KOPT-K1 (cell line): ENCODE results near the gene FBXL13.
"Not testable (repeated sequence)": the region's sequence is repeated elsewhere in the genome, so short reads cannot be mapped to it uniquely, and the experiment has no call there.

Experiments used
- H3K27ac ChIP-seq: fragments of 200-600 bp; sonication (generic); 2 replicates; pipeline ENCODE4 v1.5.1; 2016; ENCODE audit warnings: antibody characterized with exemption, mild to moderate bottlenecking, low read depth, low read length; ENCODE audit not compliant: poor library complexity, severe bottlenecking
- H3K36me3 ChIP-seq: fragments of 200-600 bp; sonication (generic); 2 replicates; pipeline ENCODE4 v1.5.1; 2017; ENCODE audit warnings: antibody characterized with exemption, mild to moderate bottlenecking, low read length, moderate library complexity; ENCODE audit not compliant: insufficient read depth
- H3K9me3 ChIP-seq: fragments of 200-600 bp; sonication (generic); 2 replicates; pipeline ENCODE4 v1.5.1; 2017; ENCODE audit warnings: antibody characterized with exemption, low read length, mild to moderate bottlenecking; ENCODE audit not compliant: insufficient read depth, poor library complexity, severe bottlenecking

FBXL13 gene

DNA sequence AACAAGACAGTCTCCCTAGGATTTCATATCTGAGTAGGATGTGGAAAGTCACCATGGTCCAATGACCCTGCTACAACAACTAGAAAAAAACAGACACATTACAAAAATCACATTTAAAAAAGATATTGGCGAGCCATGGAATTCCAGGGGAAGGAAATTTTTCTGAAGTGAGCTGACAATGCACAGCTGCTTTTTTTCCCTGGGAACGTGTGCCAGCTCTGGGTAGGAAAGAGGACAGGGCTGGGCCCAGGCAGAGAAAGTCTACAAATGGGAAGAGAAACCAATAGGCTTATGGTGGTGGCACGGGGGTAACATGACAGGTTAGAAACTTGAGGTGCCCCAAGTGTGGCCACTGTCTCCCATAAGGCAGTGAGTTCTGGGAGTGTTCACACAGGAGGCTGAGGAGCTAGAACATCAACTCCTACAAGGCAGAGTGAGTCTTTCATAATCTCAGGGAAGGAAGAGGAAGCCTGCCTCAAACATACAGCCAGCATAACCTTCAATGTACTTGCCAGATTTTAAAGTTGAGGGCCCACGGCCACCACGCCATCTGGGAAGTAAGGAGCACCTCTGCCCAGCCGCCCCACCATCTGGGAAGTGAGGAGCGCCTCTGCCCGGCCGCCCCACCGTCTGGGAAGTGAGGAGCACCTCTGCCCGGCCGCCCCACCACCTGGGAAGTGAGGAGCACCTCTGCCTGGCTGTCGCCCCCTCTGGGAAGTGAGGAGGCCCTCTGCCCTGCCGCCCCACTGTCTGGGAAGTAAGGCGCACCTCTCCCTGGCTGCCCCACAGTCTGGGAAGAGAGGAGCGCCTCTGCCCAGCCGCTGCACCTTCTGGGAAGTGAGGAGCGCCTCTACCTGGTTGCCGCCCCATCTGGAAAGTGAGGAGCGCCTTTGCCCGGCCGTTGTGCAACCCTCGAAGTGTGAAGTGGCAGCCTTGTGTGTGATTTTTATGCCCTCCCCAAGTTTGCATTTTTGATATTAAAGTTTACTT lies 5.9 kb downstream of the FBXL13 start:
- Histone ChIP-seq H3K36me3 (no peaks in the 10 kb centered on the region), H3K9me3 (peaks cover 4% of the 10 kb centered on the region), H3K27ac (no peak overlapping the region)

DNA sequence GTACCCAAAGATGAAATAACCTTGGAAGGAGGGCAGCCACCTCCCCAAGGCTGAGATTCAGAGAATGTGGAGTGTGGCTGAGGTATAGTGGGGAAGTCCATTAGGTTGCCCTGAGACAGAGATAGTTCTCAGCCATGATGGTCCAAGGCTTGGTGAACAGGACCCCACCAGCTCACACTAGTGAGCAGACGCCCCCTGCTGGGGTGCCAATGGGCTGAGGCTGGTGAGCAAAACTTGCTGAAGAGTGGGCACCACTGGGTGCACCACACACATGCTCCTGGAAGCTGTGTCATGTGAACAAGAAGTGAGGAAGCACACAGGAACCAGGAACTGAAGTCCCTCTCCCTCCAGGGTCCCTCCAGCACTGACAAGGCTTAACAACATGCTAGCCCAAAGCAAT lies 8.9 kb downstream of the FBXL13 start:
- Histone ChIP-seq H3K9me3 (peaks cover 4% of the 10 kb centered on the region), H3K36me3 (no peaks in the 10 kb centered on the region), H3K27ac (no peak overlapping the region)

DNA sequence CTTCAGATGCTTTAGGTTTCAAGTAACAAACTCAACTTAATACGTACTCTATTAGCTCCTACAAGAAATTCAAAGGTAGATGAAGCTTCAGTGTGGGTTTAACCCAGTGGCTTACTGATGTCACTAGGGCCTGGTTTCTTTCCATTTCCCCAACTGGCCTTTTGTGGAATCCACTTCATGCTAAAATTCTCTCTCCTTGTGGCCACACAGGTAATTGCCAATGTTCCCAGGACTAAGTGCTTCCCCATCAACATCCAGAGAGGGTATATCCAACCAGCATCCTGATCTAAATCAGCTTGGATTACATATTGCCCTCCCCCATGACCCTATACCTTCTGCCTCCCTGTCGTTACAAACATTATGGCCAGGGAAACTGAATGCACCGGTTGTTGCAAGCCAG lies 10.7 kb downstream of the FBXL13 start:
- H3K36me3 ChIP-seq, result no peaks in the 10 kb centered on the region
- H3K27ac ChIP-seq, result no peak overlapping the region

DNA sequence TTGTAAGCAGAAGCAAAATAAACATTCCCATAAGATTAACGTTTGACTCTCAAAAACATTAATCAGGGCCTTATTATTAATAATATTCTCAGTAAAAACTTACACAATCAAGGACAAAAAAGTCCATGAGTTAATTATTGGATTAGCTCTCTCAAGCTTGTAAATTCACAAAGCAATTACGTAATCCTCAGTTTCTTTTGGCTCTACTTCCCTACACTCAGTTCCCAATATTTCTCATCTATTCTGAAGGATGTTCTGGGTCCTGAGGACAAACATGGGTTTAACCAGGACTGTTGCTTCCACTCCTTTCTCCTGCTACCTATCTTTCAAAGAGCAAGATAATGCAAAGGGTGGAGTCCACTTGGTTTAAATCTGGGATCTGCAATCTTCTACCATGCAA lies 15.1 kb downstream of the FBXL13 start:
- H3K27ac ChIP-seq, result no peak overlapping the region
- no peaks in the 10 kb centered on the region for H3K9me3 ChIP-seq
- no peaks in the 10 kb centered on the region for H3K36me3 ChIP-seq

More for the DNA sequence above, 10.7 kb downstream of the FBXL13 start:
- H3K9me3 ChIP-seq, result peaks cover 2% of the 10 kb centered on the region

- H3K27ac ChIP-seq, result no peak overlapping the region
- no peaks in the 10 kb centered on the region for H3K9me3 ChIP-seq
- H3K36me3 ChIP-seq, result no peaks in the 10 kb centered on the region
Measured at GRCh38 chr7:103058122-103058521, 16.5 kb downstream of the FBXL13 start.

DNA sequence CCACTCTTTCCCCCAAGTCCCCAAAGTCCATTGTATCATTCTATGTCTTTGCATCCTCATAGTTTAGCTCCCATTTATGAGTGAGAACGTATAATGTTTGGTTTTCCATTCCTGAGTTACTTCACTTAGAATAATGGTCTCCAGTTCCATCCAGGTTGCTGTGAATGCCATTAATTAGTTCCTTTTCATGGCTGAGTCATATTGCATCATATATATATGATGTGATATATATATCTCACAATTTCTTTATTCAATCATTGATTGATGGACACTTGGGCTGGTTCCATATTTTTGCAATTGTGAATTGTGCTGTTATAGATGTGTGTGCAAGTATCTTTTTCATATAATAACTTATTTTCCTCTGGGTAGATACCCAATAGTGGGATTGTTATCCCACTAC lies 18.6 kb downstream of the FBXL13 start:
- H3K9me3 ChIP-seq, H3K36me3 ChIP-seq, H3K27ac ChIP-seq: not testable (repeated sequence)

DNA sequence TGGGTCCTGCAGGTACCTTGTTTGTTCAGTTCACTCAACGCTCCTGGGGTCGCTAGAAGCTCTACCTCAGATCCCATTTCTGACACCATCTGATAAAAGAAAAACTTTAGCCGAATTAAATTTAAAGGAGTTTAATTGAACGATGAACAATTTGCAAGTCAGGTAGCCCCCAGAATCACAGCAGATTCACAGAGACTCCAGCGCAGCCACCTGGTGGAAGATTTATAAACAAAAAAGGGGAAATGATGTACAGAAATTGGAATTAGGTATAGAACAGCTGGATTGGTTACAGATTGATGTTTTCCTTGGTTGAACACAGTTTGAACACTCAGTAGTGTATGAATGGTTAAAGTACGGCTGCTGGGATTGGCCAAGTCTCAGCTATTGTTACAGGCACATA lies 23.1 kb downstream of the FBXL13 start:
- no peaks in the 10 kb centered on the region; the same call in 1 of the 2 replicates for H3K36me3 ChIP-seq
- H3K27ac ChIP-seq, result no peak overlapping the region
- H3K9me3 ChIP-seq, result peaks cover 29% of the 10 kb centered on the region

GRCh38 chr7:103048833-103049232 lies 25.8 kb downstream of the FBXL13 start:
- Histone ChIP-seq H3K9me3 (peaks cover 29% of the 10 kb centered on the region), H3K27ac (no peak overlapping the region), H3K36me3 (no peaks in the 10 kb centered on the region; the same call in 1 of the 2 replicates)

DNA sequence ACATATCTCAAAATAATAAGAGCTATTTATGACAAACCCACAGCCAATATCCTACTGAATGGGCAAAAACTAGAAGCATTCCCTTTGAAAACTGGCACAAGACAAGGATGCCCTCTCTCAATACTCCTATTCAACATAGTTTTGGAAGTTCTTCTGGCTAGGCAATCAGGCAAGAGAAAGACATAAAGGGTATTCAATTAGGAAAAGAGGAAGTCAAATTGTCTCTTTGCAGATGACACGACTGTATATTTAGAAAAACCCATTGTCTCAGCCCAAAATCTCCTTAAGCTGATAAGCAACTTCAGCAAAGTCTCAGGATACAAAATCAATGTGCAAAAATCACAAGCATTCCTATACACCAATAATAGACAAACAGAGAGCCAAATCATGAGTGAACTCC lies 32.8 kb downstream of the FBXL13 start:
- H3K36me3 ChIP-seq, H3K27ac ChIP-seq, H3K9me3 ChIP-seq: not testable (repeated sequence)

DNA sequence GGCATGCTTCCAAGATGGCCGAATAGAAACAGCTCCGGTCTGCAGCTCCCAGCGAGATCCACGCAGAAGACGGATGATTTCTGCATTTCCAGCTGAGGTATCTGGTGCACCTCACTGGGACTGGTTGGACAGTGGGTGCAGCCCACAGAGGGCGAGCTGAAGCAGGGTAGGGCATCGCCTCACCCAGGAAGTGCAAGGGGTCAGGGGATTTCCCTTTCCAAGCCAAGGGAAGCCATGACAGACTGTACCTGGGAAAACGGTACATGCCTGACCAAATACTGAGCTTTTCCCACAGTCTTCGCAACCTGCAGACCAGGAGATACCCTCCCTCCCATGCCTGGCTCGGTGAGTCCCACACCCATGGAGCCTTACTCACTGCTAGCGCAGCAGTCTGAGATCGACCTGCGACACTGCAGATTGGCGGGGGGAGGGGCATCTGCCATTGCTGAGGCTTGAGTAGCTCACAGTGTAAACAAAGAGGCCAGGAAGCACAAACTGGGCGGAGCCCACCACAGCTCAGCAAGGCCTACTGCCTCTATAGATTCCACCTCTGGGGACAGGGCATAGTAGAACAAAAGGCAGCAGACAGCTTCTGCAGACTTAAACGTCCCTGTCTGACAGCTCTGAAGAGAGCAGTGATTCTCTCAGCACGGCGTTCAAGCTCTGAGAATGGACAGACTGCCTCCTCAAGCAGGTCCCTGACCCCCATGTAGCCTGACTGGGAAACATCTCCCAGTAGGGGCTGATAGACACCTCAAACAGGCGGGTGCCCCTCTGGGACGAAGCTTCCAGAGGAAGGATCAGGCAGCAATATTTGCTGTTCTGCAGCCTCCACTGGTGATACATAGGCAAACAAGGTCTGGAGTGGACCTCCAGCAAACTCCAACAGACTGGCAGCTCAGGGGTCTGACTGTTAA lies 36.5 kb downstream of the FBXL13 start:
- H3K9me3 ChIP-seq, H3K36me3 ChIP-seq, H3K27ac ChIP-seq: not testable (repeated sequence)

- no peak overlapping the region for H3K27ac ChIP-seq
- no peaks in the 10 kb centered on the region for H3K9me3 ChIP-seq
- H3K36me3 ChIP-seq, result no peaks in the 10 kb centered on the region
Measured at GRCh38 chr7:103037476-103037822, 37.1 kb downstream of the FBXL13 start.

DNA sequence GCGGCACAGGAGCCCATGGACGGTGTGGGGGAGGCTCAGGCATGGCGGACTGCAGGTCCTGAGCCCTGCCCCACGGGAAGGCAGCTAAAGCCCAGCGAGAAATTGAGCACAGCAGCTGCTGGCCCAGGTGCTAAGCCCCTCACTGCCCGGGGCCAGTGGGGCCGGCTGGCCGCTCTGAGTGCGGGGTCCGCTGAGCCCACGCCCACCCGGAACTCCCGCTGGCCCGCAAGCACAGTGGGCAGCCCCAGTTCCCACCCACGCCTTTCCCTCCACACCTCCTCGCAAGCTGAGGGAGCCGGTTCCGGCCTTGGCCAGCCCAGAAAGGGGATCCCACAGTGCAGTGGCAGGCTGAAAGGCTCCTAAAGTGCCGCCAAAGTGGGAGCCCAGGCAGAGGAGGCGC lies 40.3 kb downstream of the FBXL13 start:
- not testable (repeated sequence) for H3K9me3 ChIP-seq, H3K27ac ChIP-seq, H3K36me3 ChIP-seq

GRCh38 chr7:103031781-103032180 lies 42.8 kb downstream of the FBXL13 start:
- no peak overlapping the region for H3K27ac ChIP-seq
- H3K36me3 ChIP-seq, result no peaks in the 10 kb centered on the region
- no peaks in the 10 kb centered on the region for H3K9me3 ChIP-seq

DNA sequence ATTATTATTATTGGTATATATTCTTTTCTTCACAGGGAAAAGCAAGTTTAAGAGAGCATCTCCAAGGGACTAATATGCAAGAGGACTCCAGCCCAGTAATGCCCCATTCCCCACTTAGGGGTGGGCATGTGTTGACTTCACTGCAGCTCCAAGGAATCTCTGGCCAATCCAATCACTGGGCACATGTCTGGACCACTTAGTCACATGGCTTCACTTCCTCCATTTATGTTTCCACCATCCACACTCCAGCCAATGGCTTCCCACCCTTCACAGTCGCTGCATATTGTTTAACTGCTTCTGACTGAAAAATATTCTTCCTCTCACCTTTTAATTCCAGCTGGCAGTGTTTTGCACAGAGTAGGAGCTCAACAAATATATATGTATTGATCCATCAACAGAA lies 43.6 kb downstream of the FBXL13 start:
- no peak overlapping the region for H3K27ac ChIP-seq
- no peaks in the 10 kb centered on the region for H3K9me3 ChIP-seq
- H3K36me3 ChIP-seq, result no peaks in the 10 kb centered on the region

GRCh38 chr7:103025341-103025740 lies 49.3 kb downstream of the FBXL13 start:
- Histone ChIP-seq H3K9me3 (peaks cover 3% of the 10 kb centered on the region), H3K27ac (no peak overlapping the region), H3K36me3 (no peaks in the 10 kb centered on the region)
